Daoy (cell line): Measurements from ENCODE around the gene RNU11. TPM values are rescaled to one million over a fixed set of nuclear protein-coding genes. Genes with fewer than 3 reads are reported as not detected.
"Not testable (repeated sequence)": the region's sequence is repeated elsewhere in the genome, so short reads cannot be mapped to it uniquely, and the experiment has no call there.

Source experiments
- DNase-seq: peaks from one replicate; pipeline ENCODE4 v3.0.0-alpha.2; 2015; ENCODE audit warnings: low read depth
- total RNA-seq: library from RNA; depleted of rRNA; stranded (reverse); fragments of >200 nt; shearing (Covaris generic); gene quantifications from 2 replicates; pipeline ENCODE4 v1.2.3, GENCODE V29; 2014; rRNA removed

Gene RNU11
- total RNA-seq, result not detected in 2 replicates

DNA sequence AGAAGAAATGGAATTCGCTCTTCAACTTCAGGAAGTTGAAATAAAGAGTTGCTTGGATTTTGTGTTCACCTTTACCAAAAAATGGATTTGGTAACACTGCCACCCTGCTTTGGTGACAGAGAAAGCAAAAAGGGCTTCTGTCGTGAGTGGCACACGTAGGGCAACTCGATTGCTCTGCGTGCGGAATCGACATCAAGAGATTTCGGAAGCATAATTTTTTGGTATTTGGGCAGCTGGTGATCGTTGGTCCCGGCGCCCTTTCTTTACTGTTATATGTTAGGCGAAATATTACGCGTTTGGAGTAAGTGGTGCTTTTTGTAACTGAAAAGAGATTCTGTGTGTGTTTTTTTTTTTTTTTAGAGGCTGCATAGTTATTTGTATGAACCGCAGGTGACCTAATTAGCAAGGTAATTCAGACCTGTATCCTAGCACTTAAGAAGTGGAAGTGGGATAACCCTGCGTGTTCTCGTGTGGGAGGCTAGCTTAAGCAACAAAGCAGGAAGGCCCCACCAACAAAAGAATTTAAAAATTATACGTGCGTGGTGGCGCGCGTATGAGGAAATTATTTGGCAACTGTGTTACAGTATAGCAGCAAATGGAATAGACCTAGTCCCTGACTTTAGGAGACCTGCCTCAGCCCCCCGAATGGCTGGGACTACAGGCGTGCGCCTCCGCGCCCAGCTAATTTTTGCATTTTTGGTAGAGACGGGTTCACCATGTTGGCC lies at the start of gene RNU11:
Gene RNU11, plus strand, starts transcription at position 127 of the 725 bp plus-strand sequence.
- peak; percentile 98 for DNase-seq

DNA sequence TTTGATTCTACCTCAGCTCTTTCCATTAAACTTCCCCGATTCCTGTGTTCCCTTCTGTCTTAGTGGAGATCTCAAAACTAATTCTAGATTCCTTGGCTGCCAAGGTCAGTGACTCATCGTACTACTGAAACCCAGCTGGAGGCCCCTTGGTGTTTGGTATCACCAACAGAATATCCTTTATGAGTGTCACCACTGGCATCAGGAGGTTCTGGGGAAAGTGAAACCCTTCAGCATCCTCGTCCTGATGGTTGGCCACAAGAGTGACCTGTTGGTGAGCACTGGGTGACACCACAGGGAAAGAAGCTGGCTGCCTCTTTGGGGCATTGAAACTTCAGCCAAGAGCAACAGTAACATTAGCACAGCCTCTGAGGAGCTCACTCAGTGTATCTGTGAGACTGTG lies 46.7 kb upstream of the RNU11 start:
- DNase-seq, result peak; percentile 93

DNA sequence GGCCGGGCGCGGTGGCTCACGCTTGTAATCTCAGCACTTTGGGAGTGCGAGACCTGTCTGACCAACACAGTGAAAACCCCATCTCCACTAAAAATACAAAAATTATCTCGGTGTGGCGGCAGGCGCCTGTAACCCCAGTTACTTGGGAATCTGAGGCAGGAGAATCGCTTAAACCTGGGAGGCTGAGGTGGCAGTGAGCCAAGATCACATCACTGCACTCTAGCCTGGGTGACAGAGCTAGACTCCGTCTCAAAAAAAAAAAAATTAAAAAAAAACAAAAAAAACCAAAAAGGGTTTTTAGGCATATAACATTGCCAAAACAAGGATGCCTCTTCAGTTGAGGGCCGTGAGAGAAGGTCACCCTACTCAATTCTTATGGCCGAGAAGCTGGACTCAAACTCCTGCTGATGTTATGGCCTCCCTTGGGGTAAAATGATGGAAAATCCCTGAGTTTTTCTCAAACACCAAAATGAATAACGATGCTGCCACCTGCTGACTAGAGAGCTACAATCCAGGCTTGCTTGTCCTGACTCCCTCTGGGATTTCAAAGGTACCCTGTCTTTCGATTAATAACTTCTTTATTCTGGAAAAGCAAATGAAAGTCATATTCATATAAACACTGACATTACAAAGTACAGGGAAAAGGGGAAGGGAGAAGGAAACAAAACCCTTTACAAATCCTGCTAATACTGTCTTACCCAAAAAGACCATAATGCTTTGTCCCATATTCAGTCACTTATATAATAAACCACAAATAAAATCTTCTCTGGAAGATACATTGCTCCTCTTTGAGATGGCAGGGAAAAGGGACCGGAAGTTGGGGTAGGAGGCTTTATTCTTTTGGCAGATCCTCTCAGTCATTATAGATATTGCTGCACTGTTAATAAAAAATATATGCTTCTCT lies 45.6 kb upstream of the RNU11 start:
- peak; percentile 75 for DNase-seq

GRCh38 chr1:28604411-28604810 lies 44.0 kb upstream of the RNU11 start:
- no peak for DNase-seq

- no peak for DNase-seq
These were observed 43.4 kb upstream of the RNU11 start for GRCh38 chr1:28604962-28605361.

DNA sequence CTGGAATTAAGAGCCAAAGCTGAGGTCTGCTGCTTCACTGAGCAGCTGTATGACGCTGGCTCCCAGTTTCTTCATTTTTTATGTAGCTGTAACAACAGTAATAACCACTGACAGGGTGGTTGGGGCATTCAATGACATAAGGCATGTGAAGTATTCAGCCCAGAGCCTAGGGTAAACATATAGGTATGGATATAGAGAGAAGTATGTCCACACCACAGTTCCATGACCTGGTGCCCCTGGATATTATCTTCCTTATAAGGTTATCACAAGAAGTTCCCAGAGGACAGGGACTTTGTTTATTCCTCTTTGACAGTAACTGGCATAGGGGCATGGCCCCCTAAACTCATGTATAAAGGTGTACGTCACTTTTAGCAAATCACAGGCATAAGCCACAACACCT lies 41.6 kb upstream of the RNU11 start:
- no peak for DNase-seq

DNA sequence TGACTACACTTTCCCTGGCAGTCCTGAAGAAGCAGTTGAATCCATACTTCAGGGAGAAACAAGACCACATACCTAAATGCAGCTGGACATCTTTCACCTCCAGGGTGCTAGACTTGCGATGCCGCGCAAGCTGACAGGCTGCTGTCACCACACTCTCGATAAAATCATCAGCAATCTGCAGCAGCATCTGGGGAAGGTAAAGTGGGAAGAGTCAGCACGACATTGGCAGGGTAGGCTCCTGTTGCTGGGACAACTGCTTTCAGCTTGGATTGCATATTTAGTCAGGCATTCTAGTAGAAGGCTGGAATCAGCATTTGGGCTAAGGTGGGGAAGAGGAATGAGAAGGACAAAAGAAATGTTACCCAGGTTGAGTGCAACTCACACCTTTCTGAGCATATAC lies 35.2 kb upstream of the RNU11 start:
- DNase-seq, result no peak

DNA sequence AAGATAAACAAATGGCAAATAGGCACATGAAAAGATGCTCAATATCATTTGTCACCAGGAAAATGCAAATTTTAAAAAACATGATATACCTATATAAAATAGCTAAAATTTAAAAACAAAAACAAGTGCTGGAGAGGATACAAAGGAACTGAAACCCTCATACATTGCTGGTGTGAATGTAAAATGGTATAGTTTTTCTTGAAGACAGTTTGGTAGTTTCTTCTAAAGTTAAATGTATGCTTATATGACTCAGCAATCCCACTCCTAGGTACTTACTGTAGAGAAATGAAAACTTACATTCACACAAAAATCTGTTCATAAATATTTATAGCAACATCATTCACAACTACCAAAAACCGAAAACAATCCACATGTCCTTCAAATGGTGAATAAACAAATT lies 16.7 kb upstream of the RNU11 start:
- DNase-seq, result no peak

- DNase-seq, result no peak
These were observed 15.8 kb upstream of the RNU11 start for GRCh38 chr1:28632560-28632959.

GRCh38 chr1:28640766-28641165 lies 7.6 kb upstream of the RNU11 start:
- DNase-seq, result peak; percentile 29

GRCh38 chr1:28642056-28642846 lies 6.1 kb upstream of the RNU11 start:
- DNase-seq, result no peak

- DNase-seq, result peak; percentile 98
These were observed 5.4 kb upstream of the RNU11 start, which contains the start of gene TAF12 for GRCh38 chr1:28642847-28643635. Gene TAF12, minus strand, starts transcription at chr1:28643067. Its CDS starts 20,986 bp downstream, at chr1:28622081.

GRCh38 chr1:28644494-28644893 lies 3.9 kb upstream of the RNU11 start:
- DNase-seq, result no peak

DNA sequence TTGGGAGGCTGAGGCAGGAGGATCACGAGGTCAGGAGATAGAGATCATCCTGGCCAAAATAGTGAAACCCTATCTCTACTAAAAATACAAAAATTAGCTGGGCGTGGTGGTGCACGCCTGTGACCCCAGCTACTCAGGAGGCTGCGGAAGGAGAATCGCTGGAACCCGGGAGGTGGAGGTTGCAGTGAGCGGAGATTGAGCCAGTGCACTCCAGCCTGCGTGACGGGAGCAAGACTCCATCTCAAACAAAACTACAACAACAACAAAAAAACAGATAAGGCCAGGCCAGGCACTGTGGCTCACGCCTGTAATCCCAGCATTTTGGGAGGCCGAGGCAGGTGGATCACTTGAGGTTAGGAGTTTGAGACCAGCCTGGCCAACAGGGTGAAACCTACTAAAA lies 3.0 kb upstream of the RNU11 start:
- DNase-seq, result not testable (repeated sequence)

- DNase-seq, result no peak
These were observed 2.4 kb upstream of the RNU11 start for GRCh38 chr1:28646040-28646439.

GRCh38 chr1:28648008-28648473 lies 359 bp upstream of the RNU11 start:
- peak; percentile 96 for DNase-seq

DNA sequence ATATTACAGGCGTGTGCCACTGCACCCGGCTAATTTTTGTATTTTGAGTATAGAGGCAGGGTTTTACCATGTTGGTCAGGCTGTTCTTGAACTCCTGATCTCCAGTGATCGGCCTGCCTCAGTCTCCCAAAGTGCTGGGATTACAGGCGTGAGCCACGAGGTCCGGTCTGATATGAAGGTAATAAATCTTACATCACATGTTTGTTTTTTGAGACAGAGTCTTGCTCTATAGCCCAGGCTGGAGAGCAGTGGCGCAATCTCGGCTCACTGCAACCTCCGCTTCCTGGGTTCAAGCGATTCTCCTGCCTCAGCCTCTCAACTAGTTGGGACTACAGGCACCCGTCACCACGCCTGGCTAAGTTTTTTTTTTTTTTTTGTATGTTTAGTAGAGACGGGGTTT lies 4.7 kb downstream of the RNU11 start:
- DNase-seq, result not testable (repeated sequence)

DNA sequence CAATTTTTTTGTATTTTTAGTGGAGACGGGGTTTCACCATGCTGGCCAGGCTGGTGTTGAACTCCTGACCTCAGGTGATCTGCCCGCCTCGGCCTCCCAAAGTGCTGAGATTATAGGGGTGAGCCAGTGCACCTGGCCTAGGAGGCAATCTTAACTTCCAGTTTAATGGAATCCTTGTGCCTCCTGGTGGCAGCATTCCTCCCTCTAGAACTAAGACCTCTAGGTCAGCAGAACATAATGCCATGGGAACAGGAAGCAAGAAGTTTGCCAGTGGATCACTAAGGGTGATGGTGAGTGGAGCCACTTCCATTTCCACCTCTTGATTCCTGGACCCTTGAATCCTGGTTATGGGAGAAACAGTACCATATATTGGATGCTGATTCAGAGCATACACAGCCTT lies 5.5 kb downstream of the RNU11 start:
- peak; percentile 33 for DNase-seq

DNA sequence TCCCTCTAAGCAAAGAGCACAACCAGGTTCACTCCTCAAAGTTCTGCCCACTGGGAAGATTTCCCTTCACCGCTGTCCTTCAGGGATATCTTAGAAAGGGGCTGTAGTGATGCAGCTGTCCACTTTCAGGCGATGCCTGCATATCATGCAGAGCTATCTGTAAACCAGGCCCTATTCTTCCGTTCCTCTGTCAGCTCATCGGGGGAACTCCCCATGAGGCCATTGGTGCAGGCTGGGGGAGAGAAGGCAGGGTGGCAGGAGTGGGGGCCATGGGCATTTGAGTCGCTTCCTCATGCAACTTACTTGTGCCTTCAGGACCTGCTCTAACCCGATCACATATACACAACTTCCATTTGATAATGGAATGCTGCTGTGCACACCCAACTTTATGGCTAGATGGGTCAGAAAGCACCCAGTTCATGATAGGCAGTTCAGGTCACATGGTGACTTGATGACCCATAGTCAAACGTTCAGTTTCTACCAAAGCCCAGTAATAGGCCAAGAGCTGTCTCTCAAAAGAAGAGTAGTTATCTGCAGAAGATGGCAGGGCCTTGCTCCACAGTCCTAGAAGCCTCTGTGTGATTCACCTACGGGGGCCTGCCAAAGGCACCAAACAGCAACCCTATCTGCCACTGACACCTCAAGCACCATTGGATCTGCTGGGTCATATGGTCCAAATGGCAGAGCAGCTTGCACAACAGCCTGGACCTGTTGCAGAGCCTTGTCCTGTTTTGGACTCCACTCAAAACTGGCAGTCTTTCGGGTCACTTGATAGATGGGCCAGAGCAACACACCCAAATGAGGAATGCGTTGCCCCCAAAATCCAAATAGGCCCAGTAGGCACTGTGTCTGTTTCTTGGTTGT lies 7.3 kb downstream of the RNU11 start:
- DNase-seq, result not testable (repeated sequence)

- DNase-seq, result no peak
These were observed 7.9 kb downstream of the RNU11 start for GRCh38 chr1:28656335-28656734.
